Chondrocyte (in vitro differentiated cells): ENCODE measurements around the gene ARHGEF10L. TPM values are rescaled to one million over a fixed set of nuclear protein-coding genes. Genes with fewer than 3 reads are reported as not detected.

Experiments
- DNase-seq: peaks from one replicate; pipeline ENCODE4 v3.0.0; 2021; ENCODE audit warnings: mixed read lengths, low spot score
- H3K27ac Mint-ChIP-seq: one replicate; pipeline ENCODE4 v1.8.0; 2021; ENCODE audit warnings: mild to moderate bottlenecking, moderate library complexity, mixed read lengths; ENCODE audit not compliant: unreplicated experiment
- H3K27me3 Mint-ChIP-seq: 2 replicates; pipeline ENCODE4 v1.8.0; 2021; ENCODE audit warnings: low read depth, mixed read lengths
- H3K36me3 Mint-ChIP-seq: 2 replicates; pipeline ENCODE4 v1.8.0; 2021; ENCODE audit warnings: low read depth, mixed read lengths
- H3K4me1 Mint-ChIP-seq: 2 replicates; pipeline ENCODE4 v1.8.0; 2021; ENCODE audit warnings: low read depth, mild to moderate bottlenecking, mixed read lengths
- H3K4me3 Mint-ChIP-seq: one replicate; pipeline ENCODE4 v1.8.0; 2021; ENCODE audit warnings: mild to moderate bottlenecking, moderate library complexity, mixed read lengths; ENCODE audit not compliant: unreplicated experiment
- H3K9me3 Mint-ChIP-seq: 2 replicates; pipeline ENCODE4 v1.8.0; 2021; ENCODE audit warnings: low read depth, mixed read lengths
- total RNA-seq: library from RNA; stranded (reverse); gene quantifications from 3 replicates; pipeline ENCODE4 v1.2.1, GENCODE V29; 2021
- TF ChIP-seq, protein P1 (sequence below): fragments of 200-600 bp; sonication (generic); IDR thresholded peaks from 2 replicates; pipeline ENCODE4 v1.5.0; 2021; ENCODE audit warnings: antibody characterized with exemption, mild to moderate bottlenecking, moderate library complexity

Gene ARHGEF10L
- total RNA-seq, 1 donor from 2014 or later: 40.0 TPM

DNA sequence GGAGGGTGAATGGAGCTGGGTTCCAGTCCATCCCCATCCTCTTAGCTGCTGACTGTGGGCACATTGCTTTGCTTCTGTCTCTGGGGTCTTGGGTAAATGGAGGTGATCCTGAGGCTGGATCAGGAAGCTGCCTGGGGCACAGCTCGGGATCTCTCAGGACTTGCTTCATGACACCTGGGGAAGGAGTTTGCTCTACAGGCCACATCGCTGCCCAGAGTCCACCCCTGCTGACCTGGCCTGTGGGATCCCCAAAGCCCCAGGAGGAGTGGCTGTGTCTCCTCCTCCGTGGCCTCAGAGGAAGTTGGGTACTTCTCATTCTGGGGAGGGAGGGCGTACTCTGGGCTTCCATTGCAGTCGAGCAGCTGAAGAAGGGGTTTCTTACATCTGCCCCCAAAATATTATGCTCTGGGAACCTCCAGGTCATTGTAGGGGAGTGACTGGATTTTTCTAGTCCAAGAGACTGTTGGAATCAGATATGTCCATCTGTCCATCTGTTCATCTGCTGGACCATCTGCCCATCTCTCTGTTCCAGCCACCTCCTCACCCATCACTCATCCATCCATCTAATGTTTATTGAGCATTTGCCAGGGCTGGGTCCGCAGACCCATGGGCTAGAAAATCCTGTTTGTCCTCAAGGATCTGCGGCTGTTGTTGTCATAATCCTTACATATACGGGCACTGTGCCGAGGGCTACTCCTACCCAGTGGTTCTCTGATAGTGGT lies 45.9 kb downstream of the ARHGEF10L start:
- H3K4me3 Mint-ChIP-seq: no peak overlapping the region
- peaks cover 69% of the 10 kb centered on the region for H3K4me1 Mint-ChIP-seq

DNA sequence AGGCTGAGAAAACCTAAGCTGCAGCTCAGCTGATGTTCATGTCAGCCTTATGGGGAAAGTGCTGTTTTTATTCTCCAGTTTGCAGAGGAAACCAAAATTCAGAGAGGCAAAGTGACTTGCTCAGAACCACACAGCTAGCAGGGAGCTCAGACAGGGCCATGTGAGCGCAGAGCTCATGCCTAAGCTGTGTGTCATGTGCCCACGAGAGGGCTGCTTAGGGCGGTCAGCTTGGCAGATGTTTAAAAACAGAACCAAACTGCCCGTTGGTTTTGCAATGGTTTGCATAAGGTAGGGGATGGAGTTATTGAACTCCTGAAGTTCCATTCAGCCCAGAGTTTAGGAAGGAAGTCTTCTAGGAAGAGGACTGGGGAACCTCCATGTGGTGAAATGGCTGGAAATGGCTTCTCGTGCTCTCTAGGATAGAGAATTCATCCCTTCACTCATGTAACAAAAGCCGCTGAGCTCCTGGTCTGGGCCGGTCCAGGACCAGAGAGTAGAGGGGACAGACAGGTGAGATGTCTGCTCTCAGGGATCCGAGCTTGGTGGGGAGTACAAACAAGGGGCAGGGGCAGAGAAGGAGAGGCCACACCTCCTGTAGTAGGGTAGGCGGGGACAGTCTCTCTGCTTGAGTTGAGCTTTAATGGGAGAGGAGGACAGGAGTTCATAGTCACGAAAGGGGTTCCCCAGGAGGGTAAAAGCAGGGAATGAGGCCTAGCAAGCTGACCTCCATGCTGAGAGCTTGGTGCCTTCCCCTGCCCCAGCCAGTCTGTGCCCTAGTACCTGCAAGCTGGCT lies 46.9 kb downstream of the ARHGEF10L start:
- DNase-seq: no peak

More for the DNA sequence above, 45.9 kb downstream of the ARHGEF10L start:
- H3K9me3 Mint-ChIP-seq: no peaks in the 10 kb centered on the region
- no peaks in the 10 kb centered on the region for H3K27me3 Mint-ChIP-seq
- TF ChIP-seq, protein P1, sequence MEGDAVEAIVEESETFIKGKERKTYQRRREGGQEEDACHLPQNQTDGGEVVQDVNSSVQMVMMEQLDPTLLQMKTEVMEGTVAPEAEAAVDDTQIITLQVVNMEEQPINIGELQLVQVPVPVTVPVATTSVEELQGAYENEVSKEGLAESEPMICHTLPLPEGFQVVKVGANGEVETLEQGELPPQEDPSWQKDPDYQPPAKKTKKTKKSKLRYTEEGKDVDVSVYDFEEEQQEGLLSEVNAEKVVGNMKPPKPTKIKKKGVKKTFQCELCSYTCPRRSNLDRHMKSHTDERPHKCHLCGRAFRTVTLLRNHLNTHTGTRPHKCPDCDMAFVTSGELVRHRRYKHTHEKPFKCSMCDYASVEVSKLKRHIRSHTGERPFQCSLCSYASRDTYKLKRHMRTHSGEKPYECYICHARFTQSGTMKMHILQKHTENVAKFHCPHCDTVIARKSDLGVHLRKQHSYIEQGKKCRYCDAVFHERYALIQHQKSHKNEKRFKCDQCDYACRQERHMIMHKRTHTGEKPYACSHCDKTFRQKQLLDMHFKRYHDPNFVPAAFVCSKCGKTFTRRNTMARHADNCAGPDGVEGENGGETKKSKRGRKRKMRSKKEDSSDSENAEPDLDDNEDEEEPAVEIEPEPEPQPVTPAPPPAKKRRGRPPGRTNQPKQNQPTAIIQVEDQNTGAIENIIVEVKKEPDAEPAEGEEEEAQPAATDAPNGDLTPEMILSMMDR: no peak
- peaks cover 4% of the 10 kb centered on the region for H3K36me3 Mint-ChIP-seq
- H3K27ac Mint-ChIP-seq: peak overlapping the region; percentile 98
- no peak for DNase-seq

DNA sequence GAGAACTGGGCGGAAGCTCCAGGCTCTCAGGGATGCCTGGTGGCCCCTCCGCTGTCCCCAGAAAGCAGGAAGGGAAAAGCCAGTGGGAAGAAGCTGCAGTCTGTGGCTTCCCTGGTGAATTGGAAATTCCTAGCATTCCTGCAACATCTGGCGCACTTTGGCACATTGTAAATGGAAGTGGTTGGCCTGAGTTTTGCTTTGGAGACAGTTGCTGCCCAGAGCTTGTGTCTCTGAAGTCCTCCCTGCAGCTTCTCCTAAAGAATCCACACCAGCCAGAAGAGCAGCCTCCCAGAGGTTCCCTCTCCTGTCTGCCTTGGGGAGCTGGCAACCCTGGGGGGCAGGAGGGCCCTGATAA lies 48.2 kb downstream of the ARHGEF10L start:
- TF ChIP-seq, protein P1: no peak
- Mint-ChIP-seq H3K9me3 (no peaks in the 10 kb centered on the region), H3K27me3 (no peaks in the 10 kb centered on the region), H3K4me1 (peaks cover 60% of the 10 kb centered on the region), H3K36me3 (peaks cover 7% of the 10 kb centered on the region), H3K27ac (peak overlapping the region; percentile 98), H3K4me3 (peak overlapping the region; percentile 64)
- no peak for DNase-seq

More for the DNA sequence above, 46.9 kb downstream of the ARHGEF10L start:
- Mint-ChIP-seq H3K9me3 (no peaks in the 10 kb centered on the region), H3K4me3 (no peak overlapping the region), H3K27me3 (no peaks in the 10 kb centered on the region), H3K36me3 (peaks cover 3% of the 10 kb centered on the region), H3K27ac (peak overlapping the region; percentile 98), H3K4me1 (peaks cover 61% of the 10 kb centered on the region)
- TF ChIP-seq, protein P1: no peak

DNA sequence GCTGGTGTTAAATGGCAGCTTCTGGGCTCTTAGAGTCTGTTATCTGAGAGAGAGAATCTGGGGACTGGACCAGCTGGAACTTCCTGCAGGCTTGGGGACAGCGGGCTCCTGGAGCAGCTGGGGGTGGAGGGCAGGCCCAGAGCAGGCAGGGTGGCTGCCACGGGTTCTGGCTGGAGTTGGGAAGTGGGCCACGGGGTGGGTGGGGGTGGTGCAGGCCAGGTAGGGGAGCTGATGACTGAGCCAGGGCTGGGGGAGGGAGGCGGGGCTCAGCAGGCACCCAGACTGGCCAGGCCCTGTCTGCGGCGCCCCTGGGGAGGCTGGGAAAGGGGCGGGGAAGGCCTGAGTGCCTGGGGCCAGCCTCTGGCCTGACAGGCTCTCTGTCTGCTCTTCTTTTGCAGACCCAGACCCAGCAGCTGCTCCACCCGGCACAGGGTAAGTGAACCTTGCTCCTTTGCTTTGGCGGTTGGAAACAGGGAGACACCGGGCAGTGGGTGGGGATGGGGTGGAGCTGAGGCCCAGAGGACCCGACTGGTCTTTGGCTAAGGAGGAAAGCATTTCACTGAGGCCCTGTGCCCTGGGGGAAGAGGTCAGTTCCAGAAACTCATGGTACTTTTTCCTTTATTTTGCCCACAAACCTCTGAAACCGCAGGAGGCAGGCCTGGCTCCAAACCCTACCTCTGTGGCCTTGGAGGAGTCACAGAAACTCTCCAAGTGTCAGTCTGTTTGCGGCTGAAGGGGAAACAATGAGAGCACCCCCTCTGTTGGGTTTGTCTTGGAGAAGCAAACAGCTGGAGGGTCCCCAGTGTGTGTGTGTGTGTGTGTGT lies 48.8 kb downstream of the ARHGEF10L start:
- peak overlapping the region; percentile 98 for H3K27ac Mint-ChIP-seq
- TF ChIP-seq, protein P1: no peak
- H3K4me1 Mint-ChIP-seq: peaks cover 58% of the 10 kb centered on the region
- no peaks in the 10 kb centered on the region for H3K27me3 Mint-ChIP-seq
- peak overlapping the region; percentile 64 for H3K4me3 Mint-ChIP-seq
- DNase-seq: peak; percentile 65
- H3K9me3 Mint-ChIP-seq: no peaks in the 10 kb centered on the region
- peaks cover 9% of the 10 kb centered on the region for H3K36me3 Mint-ChIP-seq
